NCI-H69 (cell line): ENCODE data around the gene LRIG3.
A peak's percentile ranks its signal among the peaks of the same experiment; 100 is the strongest.
"Not testable (repeated sequence)": the region's sequence is repeated elsewhere in the genome, so short reads cannot be mapped to it uniquely, and the experiment has no call there.

Source experiments
- DNase-seq: peaks from one replicate; lab custom pipeline; 2025; lab: John Stamatoyannopoulos, UW

LRIG3 gene

DNA sequence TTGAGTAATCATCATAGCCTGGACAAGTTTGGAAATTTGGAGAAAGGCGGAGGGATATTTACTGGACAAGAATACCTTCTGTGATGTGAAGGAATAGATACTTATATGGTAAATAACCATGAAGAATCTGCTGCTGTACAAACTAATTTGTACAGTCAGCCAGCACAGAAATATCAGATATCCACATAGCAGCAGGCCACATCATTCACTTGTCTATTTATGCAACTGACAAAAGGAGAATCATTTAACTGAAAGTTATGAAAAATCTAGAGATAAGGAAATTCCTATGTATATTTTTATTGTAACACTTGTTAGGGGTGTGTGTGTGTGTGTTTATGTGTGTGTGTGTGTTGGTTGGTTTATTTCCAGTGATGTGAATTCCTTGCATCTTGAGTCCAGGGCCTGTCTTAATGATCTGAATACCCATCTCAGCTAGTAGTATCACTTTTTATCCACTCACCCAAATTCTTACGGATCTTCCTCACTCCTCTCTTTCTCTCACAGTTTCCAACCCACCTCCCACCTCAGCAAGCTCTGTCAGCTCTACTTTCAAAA is 10.5 kb upstream of the LRIG3 start:
- DNase-seq: no peak

DNA sequence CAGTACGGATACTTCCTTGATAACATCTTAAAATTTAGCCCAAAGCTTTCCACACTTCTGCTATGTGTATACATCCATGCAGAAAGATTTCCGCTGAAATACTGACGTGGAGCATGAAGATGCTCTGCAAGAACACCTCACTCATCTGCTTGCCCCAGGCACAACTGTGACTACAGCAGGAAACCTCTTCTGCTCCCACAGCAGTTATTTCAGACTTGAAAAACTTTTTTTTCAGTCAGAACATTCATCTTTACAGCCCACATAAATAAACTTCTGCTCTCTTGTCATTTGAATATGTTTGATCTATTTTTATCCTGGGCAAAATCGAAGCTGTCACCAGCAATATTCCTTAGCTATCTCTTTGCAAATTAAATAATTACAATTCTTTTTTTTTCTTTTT is 6.8 kb upstream of the LRIG3 start:
- no peak for DNase-seq

DNA sequence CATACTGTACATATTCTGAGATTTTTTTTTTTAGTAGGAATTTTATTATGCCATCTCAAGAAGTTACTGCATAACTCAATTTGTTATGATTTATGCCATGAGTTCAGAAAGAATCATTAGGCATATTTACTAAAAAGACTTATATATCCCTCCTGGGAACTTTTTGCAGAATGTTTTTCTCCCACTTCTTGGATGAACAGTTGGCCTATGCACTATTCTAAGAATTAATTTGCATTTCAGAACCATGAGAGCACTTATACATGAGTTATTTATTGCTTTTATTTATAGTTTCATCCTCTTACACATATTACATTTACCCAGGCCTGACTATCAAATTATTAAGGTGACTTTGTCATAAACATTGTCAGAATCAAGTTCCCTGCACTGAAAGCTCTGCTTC is 6.3 kb upstream of the LRIG3 start:
- no peak for DNase-seq

DNA sequence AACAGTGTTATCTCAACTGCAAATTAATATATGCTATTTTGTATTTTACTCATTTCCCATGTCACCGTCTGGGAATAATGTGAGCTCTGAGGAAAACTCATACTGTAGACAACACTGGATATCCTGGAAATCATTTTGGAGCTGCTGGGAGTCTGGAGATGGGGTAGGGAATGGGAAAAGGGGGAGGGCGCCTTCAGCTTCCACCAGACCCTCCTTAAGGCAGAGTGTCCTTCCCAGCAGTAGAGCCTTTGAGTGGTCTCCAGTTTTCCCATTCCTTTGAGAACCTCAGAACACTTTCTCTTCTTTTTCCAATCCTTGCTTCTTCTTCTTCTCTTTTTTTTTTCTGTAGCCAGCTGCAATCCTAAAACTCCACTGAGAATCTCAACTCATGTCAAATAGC is 5.4 kb upstream of the LRIG3 start:
- no peak for DNase-seq

DNA sequence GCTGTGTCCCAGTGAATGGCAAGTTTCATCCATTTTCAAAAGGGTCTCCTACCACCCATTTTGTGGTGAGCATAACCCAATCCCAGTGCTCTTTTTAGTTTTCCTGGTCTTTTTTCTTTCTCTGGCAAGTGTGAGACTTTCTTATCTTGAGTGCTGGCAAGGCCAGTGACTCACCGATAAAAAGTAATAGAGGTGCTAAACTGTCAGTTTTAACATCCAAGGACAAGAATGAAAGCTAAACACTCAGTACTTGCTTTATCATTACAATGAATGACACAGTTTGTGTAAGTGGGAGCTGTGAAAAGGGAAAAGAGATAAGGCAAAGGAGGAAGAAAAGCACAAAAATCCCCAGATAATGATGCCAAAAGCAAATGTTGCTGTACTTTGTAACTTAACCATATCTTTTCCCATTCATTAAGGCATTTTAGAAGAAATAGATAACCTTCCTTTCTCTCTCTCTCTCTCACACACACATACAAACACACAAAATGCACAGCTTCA is 4.9 kb upstream of the LRIG3 start:
- peak; percentile 17 for DNase-seq

DNA sequence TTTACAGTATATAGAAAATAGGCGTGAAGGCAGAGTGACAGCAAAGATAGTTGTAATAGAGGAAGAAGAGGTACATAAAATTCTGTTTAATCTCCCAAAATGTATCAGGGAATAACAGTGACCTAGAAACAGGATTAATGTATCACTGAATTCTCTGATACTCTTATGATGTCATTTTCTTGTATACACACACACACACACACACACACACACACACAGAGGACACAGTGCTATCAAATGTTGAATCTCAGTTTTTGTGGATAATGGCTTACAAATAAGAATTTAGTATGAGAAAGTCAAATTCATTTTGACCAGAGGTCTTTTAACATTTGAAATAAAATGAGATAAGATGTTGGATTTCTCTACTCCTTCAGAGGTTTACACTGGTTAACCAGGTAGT is 4.3 kb upstream of the LRIG3 start:
- no peak for DNase-seq

DNA sequence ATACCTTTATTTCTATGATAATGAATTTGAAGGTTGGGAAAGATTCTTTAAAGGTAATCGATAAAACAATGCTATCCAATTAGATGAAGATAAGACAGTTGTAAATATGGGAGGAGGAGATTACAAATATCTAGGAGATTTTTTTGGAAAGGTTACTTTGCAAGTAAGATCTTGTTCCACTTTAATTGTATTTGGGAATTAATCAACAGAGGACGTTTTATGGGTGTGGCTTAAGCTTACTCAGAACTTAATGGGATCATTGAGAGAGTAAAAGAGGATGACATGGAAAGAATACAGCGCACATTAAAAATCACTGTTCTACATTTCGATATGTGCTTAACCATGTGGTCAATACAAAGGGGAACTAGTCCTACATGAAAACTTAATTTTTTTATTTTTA is 3.5 kb upstream of the LRIG3 start:
- no peak for DNase-seq

DNA sequence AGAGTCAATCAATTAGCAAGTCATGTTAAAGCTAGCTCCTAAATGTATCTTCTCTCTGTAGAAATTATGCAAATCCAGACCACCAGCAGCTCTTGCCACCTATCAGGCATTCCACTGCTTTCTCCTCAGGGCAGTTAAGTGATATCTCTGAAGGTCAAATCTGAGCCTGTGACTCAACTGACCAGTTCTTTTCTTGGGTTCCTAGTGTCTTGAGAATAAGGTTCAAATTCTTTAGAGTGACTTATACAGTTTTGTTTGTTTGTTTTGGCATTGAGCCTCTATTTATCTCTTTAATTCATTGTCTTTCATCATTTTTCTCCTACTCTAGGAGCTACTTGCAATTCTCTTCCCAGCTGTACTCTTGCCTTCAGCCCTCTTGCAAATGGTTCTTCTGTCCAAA is 2.5 kb upstream of the LRIG3 start:
- DNase-seq: no peak

DNA sequence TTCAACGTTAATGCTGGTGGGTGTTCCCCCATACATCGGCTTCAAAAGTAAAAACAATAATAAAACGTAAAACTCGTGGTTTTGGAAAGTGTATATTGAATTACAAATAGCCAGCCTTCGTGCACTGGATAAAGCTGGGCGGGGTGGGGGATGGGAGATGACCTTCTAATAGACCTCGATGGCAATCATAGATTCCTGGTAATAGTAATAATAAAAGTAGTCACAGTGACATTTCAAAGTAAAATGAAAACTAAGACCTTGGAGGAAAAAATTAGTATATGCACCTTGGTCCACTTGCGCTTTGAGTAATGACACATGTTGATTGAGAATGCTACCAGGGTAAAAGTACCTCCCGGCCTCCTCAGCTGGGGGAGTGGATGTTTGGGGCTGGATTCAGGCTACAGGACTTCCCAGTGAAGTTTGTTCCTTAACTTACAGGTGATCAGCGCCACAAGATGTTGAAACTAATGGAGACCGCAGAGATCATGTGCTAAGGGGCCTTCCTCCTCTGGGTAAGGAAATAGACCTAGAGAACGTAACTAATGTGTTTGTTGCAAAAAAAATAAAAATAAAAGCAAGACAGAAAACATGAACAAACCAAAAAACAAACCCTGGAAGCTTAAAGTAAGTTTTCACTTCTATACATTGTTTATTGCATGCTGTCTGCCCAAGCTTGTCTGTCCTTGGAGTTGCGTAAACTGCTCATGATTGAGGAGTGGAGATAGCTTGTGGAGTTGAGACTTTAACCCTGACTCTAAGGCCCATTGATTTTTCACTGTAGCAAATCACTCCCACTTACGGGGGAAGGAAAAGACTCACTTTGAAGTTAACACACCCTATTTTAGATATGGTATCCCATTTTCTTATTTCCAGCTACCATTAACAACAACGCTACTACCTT is 907 bp upstream of the LRIG3 start:
- no peak for DNase-seq

DNA sequence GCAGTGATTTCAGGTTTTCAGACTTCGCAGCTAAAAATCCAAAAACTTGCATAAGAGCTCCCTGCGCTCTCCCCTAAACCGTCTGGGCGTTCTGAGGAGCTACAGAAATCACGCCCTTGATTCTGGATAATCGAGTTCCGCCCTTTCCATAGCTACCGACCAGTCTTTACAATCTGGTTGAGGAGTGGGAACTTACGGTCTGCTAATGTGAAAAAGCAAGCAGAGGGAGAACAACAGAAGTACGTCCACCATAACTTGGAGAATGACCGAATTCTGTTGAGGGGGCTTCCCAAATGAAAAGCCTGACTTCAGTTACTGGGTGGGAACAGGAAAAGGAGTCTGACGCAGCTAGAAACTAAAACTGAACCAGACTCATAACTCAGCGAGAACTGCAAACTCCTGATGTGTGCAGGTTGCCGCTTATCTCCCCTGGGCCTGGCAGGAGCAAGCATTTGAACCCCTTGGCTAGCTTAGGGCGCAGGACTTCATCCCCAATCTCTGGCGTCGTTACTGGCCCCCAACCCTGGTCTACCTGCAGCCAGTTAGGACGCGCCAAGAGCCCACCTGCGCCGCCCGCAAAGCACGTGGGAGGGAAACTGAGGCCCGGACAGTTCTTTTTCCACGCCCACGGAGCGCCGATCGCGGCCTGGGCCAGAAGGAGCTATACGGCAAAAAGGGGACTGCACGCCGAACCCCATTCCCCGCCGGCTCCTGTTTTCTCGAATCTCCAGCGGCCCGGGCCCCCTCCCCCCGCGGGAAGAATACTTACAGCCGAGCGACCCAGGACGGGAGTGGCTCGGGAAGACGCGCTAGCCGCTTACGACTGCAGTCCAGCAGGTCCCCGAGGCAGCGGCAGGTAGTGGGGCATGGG is 838 bp downstream of the LRIG3 start:
- peak; percentile 89 for DNase-seq

DNA sequence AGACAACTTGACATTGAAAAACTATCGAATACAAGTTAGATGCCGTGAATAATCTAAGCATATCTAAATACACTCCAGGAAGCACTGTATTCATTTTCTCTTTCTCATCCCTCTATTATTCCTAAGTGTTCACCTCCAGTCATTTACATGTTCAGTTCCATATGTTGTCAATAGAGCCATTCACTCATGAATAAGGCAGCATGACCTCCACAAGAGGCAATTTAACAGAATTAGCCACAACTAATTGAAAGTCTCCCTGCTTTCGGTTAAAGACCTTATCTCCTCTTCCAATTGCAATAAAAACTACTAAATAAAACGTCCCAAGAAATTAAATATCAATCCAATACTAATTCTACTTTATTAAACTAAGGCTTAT is 1.8 kb downstream of the LRIG3 start:
- DNase-seq: peak; percentile 91

DNA sequence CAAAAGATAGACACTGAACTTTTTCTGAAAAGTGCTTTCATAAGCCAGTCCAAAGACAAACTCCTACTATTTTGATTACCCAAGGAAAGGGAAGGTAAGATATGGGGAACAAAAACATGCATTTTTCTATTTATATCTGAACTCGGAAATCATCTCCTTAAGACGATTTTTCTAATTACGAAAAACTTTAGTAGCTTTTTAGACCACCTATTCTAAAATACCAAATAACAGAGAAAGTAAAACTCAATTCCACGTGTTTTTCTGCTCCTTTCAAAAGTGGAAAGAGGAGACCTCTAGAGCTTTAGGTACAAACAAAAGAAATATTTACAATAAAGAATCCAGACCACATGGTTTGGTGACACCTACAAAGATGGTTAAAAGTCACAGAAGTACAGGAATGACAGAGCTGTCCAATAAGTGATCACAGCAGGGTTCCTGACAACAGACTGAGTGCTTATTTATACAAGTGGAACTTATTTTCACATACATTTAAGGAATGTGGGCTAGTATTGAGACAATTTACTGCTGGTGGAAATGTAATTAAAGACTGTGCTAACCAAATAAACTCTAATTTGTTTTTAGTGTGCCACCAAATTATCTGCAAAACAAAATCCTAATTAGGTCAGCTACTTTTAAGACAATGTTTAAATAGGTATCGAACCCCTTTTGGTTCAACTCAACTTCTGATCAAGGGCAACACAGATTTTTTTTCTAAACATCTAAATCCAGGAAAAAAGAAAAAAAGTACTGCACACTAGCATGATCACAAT is 2.4 kb downstream of the LRIG3 start:
- DNase-seq: peak; percentile 83

DNA sequence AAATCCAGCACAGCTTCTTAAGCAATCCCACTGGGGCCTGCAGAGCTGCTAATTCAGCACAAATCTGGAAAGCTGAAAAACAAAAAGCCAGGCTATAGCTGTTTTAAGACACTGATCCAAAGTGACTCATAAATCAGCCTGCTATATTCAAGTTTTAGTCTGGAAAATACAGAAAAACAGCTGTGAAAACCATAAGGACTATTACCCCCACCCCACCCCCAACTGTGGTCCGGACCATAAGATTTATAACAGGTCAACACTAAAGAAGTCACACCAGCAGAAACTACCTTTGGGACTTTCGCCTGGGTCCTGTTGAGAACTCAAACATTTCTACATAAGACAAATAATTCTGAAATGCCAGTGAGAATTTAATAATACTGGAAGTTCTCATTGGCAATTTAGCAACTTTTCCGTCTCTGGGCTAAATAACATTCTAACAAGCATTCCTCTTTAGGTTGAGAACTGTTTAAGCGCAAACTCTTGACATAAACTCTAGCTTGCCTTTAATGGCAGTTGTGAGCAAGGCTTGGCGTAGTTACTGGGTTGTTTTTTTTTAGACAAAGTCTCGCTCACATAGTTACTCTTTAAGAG is 3.3 kb downstream of the LRIG3 start:
- peak; percentile 86 for DNase-seq

DNA sequence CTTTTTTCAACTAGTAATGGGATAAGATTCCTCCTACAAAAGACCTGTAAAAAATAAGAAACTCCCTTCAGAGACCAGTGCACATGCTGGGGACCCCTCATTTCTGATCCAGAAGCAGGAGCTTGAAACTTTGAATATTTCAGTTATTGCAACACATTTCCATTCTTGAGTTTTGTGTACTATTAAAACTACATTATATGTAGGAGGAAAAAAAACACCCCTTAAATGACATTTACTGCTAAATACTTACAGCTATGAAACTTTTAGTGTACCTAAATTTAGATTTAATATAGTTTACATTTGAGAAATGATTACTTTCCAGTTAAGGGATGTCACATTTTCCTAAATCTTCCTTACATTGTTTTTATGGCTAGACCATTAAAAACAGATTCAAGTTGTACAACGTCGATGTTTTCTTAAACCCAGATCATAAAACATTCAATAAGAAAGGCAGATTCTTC is 4.1 kb downstream of the LRIG3 start:
- DNase-seq: peak; percentile 58

DNA sequence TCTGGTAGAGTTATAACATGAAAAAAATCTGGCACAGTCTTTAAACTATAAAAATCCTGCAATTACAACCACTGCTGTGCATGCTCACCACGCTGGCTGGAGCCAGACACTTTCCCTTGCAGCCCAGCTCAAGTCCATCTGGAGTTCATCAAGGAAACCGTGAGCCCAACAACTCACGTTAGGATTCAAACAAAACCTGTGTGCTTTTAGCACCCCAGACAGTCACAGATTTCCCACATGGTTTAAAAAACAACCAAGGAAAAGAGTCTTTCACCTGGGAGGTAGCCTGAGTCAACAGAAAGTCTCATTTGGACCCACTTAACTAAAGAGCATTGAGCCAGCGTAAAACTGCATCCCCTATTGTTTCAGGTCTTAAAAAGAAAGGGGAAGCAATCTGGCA is 4.7 kb downstream of the LRIG3 start:
- DNase-seq: peak; percentile 98

DNA sequence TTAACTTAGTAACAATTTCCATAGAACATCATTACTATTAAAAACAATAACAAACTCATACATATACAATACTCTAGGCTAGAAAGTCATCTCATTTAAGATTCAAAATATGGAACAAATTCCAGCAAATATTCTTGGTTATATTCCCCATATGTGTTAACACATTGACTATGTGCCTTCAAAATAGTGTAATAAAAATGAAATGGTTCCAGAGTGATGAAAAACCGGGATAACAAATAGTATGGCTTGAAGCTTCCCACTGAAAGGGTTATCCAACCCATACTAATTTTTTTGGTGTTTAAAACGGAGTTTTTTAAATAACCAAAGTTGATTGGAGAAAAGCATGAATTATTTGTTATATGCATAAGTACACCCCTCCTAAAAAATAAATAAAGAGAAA is 5.3 kb downstream of the LRIG3 start:
- DNase-seq: no peak

DNA sequence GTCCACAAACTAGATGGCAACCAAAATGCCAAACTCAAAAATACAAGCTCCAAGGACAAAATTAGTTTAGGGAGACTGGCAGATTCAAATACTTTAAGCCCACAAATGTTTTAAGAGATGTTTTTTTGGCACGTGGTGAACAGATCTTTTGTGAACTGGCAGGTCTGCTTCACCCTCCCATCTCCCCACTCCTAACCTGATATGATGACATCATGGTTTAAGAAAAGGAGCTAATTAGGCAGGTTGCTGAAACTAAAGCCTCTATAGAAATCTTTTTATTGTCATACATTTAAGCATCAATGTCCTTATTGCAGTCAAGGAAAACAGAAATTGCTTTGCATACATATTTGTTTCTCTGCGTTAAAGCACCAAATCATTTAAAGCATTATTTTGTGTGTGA is 5.8 kb downstream of the LRIG3 start:
- DNase-seq: peak; percentile 90

DNA sequence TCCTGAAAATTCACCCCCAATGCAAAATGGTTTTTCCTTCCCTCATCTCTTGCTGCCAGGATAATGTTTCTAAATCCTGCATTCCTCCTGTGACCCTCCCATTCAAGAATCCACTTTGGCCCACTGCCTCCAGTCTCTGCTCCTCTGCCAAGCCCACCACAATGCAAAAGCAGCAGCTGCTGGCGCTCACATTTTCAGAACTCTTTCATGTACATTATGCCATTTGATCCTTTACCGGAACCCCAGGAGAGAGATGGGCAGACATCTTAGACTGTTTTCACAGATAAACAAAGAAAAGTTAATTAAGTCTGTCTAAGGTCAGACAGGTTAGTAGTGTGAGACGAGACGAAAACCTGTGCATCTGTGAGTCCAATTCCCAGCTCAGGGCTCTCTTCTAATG is 12.9 kb downstream of the LRIG3 start:
- DNase-seq: peak; percentile 91

DNA sequence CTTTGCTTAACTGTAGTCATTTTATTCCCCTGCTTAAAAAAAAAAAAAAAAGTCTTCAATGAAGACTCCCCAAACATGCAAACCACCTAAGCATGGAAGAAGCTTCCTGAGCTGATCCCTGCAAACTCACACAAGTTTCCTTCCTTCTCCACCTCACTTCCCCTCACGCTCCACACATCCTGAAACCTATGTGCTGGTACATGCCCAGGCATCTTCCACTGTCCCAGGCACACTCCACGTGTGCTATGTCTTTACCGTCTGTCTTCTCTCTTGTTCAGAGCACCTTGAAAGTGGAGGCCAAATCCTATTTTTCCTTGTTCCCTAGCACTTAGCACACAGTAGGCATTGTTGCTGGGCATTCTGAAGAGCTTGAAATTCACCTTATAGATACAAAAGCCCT is 13.4 kb downstream of the LRIG3 start:
- peak; percentile 37 for DNase-seq

DNA sequence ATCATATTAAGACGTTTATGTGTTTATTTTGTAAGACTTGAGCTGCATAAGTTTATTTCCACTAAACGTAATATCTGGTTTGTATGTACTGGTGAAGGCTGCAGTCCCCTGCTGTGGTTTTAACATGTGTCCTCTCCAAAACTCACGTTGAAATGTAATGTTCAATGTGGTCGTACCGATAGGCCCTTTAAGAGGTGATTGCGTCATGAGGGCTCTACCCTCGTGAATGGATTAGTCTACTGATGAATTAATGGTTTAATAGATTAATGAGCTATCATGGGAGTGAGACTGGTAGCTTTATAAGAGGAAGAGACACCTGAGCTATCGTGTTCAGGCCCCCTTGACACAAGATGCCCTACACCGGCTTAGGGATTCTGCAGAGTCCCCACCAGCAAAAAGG is 14.9 kb downstream of the LRIG3 start:
- no peak for DNase-seq

DNA sequence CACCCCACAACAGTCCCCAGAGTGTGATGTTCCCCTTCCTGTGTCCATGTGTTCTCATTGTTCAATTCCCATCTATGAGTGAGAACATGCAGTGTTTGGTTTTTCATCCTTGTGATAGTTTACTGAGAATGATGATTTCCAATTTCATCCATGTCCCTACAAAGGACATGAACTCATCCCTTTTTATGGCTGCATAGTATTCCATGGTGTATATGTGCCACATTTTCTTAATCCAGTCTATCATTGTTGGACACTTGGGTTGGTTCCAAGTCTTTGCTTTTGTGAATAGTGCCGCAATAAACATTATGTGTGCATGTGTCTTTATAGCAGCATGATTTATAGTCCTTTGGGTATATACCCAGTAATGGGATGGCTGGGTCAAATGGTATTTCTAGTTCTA is 17.6 kb downstream of the LRIG3 start:
- DNase-seq: not testable (repeated sequence)
